GM12873 (cell line): ENCODE data around the gene SSNA1.

Experiments
- TF ChIP-seq, protein P1 (sequence below): IDR thresholded peaks from 2 replicates; pipeline ENCODE4 v1.5.1; 2012; ENCODE audit warnings: low read depth, mild to moderate bottlenecking, moderate library complexity, low read length, control low read depth; ENCODE audit not compliant: insufficient read depth; ENCODE audit errors: missing control alignments

SSNA1 gene

DNA sequence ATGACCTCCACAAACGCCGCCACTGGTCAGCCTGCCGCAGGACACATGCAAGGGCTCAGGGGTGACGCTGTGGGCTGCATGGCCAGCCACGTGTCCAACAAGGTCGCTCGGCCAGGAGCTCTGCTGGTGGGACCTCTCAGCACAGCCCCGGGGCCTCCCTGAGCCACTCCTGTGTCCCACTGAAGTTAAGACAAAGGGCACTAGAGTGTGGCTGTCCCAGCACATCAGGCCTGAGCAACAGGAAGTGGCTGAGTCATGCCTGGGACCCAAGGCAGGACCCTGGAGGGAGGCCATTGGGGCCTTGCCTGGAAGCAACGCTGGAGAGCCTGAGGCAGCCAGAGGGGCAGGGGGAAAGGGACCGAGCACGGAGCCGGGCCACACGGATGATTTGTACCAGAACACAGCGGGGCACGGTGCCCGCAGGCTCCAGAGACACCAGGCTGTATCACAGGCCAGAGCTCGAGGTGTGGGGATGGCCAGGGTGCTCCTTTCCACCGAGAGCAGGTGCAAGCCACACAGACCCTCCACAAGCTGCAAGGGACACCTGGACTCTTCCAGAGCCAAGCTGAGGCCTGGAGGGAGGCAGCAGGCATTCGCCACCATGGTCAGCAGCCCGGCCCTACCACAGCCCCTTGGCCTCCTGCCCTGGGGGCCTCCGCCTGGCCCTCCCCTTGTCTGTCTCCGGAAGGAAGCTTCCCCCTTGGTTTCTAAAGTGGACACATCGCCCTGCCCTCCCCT is 10.1 kb upstream of the SSNA1 start:
- TF ChIP-seq, protein P1, sequence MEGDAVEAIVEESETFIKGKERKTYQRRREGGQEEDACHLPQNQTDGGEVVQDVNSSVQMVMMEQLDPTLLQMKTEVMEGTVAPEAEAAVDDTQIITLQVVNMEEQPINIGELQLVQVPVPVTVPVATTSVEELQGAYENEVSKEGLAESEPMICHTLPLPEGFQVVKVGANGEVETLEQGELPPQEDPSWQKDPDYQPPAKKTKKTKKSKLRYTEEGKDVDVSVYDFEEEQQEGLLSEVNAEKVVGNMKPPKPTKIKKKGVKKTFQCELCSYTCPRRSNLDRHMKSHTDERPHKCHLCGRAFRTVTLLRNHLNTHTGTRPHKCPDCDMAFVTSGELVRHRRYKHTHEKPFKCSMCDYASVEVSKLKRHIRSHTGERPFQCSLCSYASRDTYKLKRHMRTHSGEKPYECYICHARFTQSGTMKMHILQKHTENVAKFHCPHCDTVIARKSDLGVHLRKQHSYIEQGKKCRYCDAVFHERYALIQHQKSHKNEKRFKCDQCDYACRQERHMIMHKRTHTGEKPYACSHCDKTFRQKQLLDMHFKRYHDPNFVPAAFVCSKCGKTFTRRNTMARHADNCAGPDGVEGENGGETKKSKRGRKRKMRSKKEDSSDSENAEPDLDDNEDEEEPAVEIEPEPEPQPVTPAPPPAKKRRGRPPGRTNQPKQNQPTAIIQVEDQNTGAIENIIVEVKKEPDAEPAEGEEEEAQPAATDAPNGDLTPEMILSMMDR: no peak

DNA sequence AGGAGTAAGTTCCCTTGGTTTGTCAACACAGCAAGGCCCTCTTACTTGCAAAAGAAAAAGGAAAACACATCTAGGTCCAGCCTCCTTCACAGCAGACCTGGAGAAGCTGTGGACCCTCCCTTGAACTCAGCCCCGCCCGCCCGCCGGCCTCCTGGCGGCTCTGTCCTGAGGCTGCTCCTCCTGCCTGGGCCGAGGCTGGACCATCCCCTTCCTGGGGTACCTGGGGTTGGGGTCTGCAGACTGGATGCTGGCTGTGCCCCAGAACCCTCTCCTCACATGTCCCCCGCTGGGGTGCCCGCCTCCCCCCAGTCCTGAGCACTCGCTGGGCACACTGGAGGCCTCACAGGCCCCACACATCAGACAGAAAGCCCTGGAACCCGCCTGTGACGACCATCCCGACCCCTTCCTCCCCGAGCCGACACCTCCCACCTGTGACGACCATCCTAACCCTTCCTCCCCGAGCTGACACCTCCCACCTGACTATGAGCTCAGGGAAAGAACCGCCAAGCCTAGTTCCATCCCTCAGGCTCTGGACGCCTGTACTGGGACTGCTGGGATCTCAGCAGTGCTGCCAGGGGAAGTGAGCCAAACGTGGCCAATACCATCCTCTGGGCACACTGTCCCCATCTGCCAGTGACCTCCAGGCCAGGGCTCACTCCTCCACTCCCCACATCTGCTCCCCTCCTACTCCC is 9.4 kb upstream of the SSNA1 start:
- TF ChIP-seq, protein P1: no peak

DNA sequence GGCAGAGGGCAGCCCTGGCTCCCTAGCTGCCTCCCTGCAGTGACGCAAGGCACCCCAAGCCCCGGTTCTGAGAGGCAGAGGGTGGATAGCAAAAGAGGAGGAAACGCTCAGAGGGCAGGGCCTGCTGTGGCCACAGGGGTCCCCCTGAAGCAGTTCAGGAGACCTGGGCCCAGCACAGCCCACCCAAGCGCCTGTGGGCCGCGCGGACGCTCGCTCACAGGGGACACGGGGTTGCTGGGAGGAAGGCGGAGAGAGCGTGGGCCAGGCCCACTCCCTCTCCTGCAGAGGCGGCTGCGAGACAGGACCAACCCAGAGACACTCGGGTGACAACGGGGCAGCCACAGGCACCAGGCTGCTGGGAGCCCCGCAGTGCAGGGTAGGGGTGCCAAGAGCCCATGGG is 8.7 kb upstream of the SSNA1 start:
- TF ChIP-seq, protein P1: no peak

DNA sequence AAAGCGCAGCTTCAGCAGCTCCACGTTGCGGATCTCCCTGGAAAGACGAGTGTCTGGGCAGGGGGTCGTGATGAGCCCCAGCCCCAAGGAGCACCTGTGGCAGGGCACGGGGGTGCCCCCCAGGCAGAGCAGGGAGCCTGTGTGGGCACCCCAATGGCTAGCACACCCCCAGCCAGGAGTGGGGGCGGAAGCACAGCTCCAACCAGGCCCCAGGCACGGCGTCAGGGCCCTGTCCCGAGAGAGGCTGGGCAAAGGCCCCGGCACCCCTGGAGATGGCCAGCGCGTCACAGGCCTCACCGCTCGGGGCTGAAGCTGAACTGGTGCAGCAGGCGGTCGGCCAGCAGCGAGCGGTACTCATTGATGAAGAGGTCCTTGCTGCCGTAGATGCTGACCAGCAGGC is 8.0 kb upstream of the SSNA1 start:
- TF ChIP-seq, protein P1: no peak

DNA sequence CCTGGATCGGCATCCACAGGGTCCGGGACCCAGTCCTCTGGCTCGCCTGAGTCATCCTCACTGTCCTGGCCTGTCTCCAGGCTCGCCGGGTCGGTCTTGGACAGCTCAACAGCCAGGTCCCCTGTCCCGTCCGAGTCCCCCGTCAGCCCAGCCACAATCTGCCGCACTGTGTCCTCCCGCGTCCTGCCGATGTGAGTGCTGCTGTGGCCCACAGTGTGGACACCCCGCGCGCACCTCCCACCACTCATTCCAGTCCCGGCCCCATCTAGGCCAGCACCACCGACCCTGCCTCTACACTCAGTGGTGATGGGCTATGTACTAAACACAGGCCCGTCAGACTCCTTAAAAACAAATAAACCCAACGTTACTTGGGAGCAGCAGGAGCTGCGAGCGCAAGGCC is 6.8 kb upstream of the SSNA1 start:
- TF ChIP-seq, protein P1: no peak

DNA sequence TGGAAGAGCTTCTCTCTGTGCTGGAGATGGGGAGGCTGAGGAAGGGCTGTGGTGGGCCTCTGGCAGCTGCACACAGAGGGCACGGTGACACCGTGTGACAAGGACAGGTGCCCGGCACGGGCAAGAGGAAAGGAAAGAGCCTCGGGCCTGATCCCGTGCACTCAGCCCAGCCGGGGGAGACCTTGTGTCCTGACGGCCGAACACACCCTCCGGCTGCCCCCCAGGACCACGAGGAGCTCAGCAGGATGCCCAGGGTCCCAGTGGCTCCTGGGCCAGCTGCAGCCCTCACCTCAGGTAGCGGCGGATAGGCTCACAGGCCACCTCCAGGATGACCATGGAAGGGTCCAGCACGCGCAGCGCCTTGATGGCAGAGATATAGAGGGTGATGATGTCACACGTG is 5.6 kb upstream of the SSNA1 start:
- TF ChIP-seq, protein P1: no peak

DNA sequence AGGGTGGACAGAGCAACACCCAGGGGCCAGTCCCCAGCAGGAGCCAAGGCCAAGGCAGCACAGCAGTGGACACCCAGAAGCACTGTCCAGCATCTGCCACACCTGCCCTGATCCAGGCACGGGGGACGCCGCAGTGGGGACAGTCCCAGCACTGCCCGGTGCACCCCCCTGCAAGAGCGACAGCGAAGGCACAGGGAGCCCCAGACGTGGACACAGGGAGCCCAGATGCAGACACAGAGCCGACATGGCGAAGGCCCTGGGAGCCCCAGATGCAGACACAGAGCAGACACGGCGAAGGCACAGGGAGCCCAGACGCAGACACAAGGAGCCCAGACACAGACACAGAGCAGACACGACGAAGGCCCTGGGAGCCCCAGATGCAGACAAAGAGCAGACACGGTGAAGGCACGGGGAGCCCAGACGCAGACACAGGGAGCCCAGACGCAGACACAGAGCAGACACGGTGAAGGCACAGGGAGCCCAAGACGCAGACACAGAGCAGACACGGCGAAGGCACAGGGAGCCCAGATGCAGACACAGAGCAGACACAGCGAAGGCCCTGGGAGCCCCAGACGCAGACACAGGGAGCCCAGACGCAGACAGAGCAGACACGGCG is 4.4 kb upstream of the SSNA1 start:
- TF ChIP-seq, protein P1: no peak
